ENCODE measurements around the gene TMEM9B. TPM values are rescaled to one million over a fixed set of nuclear protein-coding genes. Genes with fewer than 3 reads are reported as not detected.

TMEM9B gene
- total RNA-seq, 1 experiment from 2014 or later: 13.6 TPM

- Histone ChIP-seq H2AFZ (ENCODE audit: low read length) (no peak overlapping the region), H4K20me1 (ENCODE audit: control insufficient read depth, insufficient read depth, insufficient read length) (no peaks in the 10 kb centered on the region), H3K9ac (ENCODE audit: extremely low read depth, insufficient read length, low read length) (no peak overlapping the region), H3T11ph (ENCODE audit: low read length) (no peak overlapping the region), H2BK12ac (ENCODE audit: insufficient read length, low read depth, low read length) (no peak overlapping the region), H3K23me2 (ENCODE audit: insufficient read length, low read depth, low read length, poor library complexity, severe bottlenecking) (no peaks in the 10 kb centered on the region), H3K27ac (ENCODE audit: insufficient read length, low read depth, low read length) (no peak overlapping the region), H3K4me2 (ENCODE audit: insufficient read depth, insufficient read length, low read length) (no peak overlapping the region), H2BK5ac (ENCODE audit: insufficient read length, low read length) (no peak overlapping the region), H2BK20ac (ENCODE audit: low read depth, low read length, poor library complexity, severe bottlenecking) (no peak overlapping the region), H2BK120ac (ENCODE audit: low read depth, low read length, poor library complexity, severe bottlenecking) (no peak overlapping the region), H3K23ac (ENCODE audit: insufficient read length, low read depth, low read length) (no peak overlapping the region), H4K5ac (ENCODE audit: insufficient read length, low read depth, low read length) (no peak overlapping the region), H3K4ac (ENCODE audit: low read depth, low read length) (no peak overlapping the region), H3K27me3 (ENCODE audit: insufficient read depth, low read length) (no peaks in the 10 kb centered on the region), H3K56ac (ENCODE audit: insufficient read length, low read depth, low read length) (no peak overlapping the region), H3K9me3 (ENCODE audit: control insufficient read depth, low read depth, low read length) (no peaks in the 10 kb centered on the region), H3K79me1 (ENCODE audit: insufficient read depth, low read depth, low read length, poor library complexity, severe bottlenecking) (no peaks in the 10 kb centered on the region), H3K14ac (ENCODE audit: insufficient read depth, low read length) (no peak overlapping the region), H3K4me1 (ENCODE audit: insufficient read depth, low read length) (peaks cover 4% of the 10 kb centered on the region; the same call in 1 of the 2 replicates), H3K79me2 (ENCODE audit: insufficient read depth, low read length) (no peaks in the 10 kb centered on the region), H4K91ac (ENCODE audit: insufficient read length, low read depth, low read length) (no peak overlapping the region), H3K18ac (ENCODE audit: insufficient read length, low read depth, low read length) (no peak overlapping the region), H4K8ac (replicated peaks; ENCODE audit: insufficient read length, low read depth, low read length) (no peak overlapping the region), H2AK5ac (ENCODE audit: insufficient read length, low read length) (no peak overlapping the region), H2BK15ac (ENCODE audit: low read depth, low read length) (no peak overlapping the region)
- Mint-ChIP-seq H3K9me3 (no peaks in the 10 kb centered on the region; a peak in 1 of 5 replicates), H3K27ac (no peak overlapping the region), H3K27me3 (ENCODE audit: low read depth) (peaks cover 3% of the 10 kb centered on the region; the same call in 1 of the 2 replicates), H3K4me3 (no peak overlapping the region), H3K36me3 (ENCODE audit: insufficient read depth in 1 of 3, low read depth in 3 of 3) (no peaks in the 10 kb centered on the region), H3K4me1 (peaks cover 6 to 8% of the 10 kb centered on the region in 2 experiments; a peak in 2 of 4 replicates)
- no peak for TF ChIP-seq CTCF (conservative IDR thresholded peaks at IDR 0.05)
- no CpG with 5 or more reads among the region's 3 CpGs for WGBS (ENCODE audit: extremely low coverage, insufficient read length, low lambda C conversion rate)
- no peak for DNase-seq
These were observed 24.3 kb upstream of the TMEM9B start for GRCh38 chr11:8988329-8989234.

All from H9 (cell line).